ENCODE data around the gene EMP3. TPM values are rescaled to one million over a fixed set of nuclear protein-coding genes. Genes with fewer than 3 reads are reported as not detected.

Gene EMP3
- total and polyA plus RNA-seq, 2 of the 13 experiments (the other 11 are each of a cell fraction or from before 2014, with no cell fraction given), result 2.2 to 7.8 TPM

- 0 out of 2 replicates have a peak, but pooled peaks have one; percentile 39 for TF ChIP-seq ZBTB37 (CRISPR knock-in tag; IDR thresholded peaks at IDR 0.05)
- no peak for TF ChIP-seq SP1 (IDR thresholded peaks at IDR 0.05)
- TF ChIP-seq SP1 (CRISPR knock-in tag; IDR thresholded peaks at IDR 0.05), result no peak
- TF ChIP-seq AKAP8 (CRISPR knock-in tag; IDR thresholded peaks at IDR 0.05), result no peak
- TF ChIP-seq ZNF841 (CRISPR knock-in tag; IDR thresholded peaks at IDR 0.05; ENCODE audit: borderline replicate concordance), result no peak
- no peak for TF ChIP-seq PHF21A (CRISPR knock-in tag; IDR thresholded peaks at IDR 0.05)
- no peak for TF ChIP-seq PITX1 (CRISPR knock-in tag; IDR thresholded peaks at IDR 0.05)
- no peak for TF ChIP-seq MIXL1 (CRISPR knock-in tag; IDR thresholded peaks at IDR 0.05)
- no peak for TF ChIP-seq ATF4 (CRISPR knock-in tag; IDR thresholded peaks at IDR 0.05)
- TF ChIP-seq TEAD2 (CRISPR knock-in tag; IDR thresholded peaks at IDR 0.05), result 0 out of 2 replicates have a peak, but pooled peaks have one; percentile 35
- no peak for TF ChIP-seq TMF1 (CRISPR knock-in tag; IDR thresholded peaks at IDR 0.05; ENCODE audit: low read depth)
- TF ChIP-seq UBTF (CRISPR knock-in tag; IDR thresholded peaks at IDR 0.05), result peak; percentile 33; the same call in 1 of the 2 replicates
- no peak for TF ChIP-seq ZNF543 (CRISPR knock-in tag; IDR thresholded peaks at IDR 0.05)
- no peak for TF ChIP-seq FLYWCH1 (CRISPR knock-in tag; IDR thresholded peaks at IDR 0.05)
- TF ChIP-seq NRL (CRISPR knock-in tag; IDR thresholded peaks at IDR 0.05; ENCODE audit: borderline replicate concordance), result no peak
- TF ChIP-seq SAFB2 (CRISPR knock-in tag; IDR thresholded peaks at IDR 0.05; ENCODE audit: borderline replicate concordance, low read depth), result no peak
- no peak for TF ChIP-seq ZFP62 (CRISPR knock-in tag; IDR thresholded peaks at IDR 0.05)
- no peak for TF ChIP-seq ETV6 (CRISPR knock-in tag; conservative IDR thresholded peaks at IDR 0.05)
- TF ChIP-seq CERS6 (CRISPR knock-in tag; IDR thresholded peaks at IDR 0.05), result no peak
Measured at GRCh38 chr19:48363500-48363809, 38.1 kb downstream of the EMP3 start (continued).
